SK-N-SH treated with all-trans-retinoic acid at 6 μM for 48 hours (cell line): Measurements from ENCODE around the gene TBC1D2B.

ENCODE experiments used
- ARNTL ChIP-seq: fragments of 450-650 bp; formaldehyde crosslinking; IDR thresholded peaks from 2 replicates; pipeline ENCODE4 v1.5.0; 2020; ENCODE audit warnings: low read depth, mild to moderate bottlenecking, moderate library complexity, borderline replicate concordance
- CSDC2 ChIP-seq: fragments of 250-450 bp; sonication (Bioruptor Pico); IDR thresholded peaks from 2 replicates; pipeline ENCODE4 v1.5.0; 2020; ENCODE audit warnings: mild to moderate bottlenecking, moderate library complexity
- ESRRG ChIP-seq: fragments of 250-450 bp; sonication (Bioruptor Pico); IDR thresholded peaks from 2 replicates; pipeline ENCODE4 v1.6.1; 2021; ENCODE audit warnings: mild to moderate bottlenecking
- GLIS3 ChIP-seq: fragments of 250-450 bp; sonication (Bioruptor Pico); IDR thresholded peaks from 2 replicates; pipeline ENCODE4 v1.5.0; 2020; ENCODE audit warnings: mild to moderate bottlenecking, moderate library complexity
- PATZ1 ChIP-seq: fragments of 250-450 bp; sonication (Bioruptor Pico); IDR thresholded peaks from 2 replicates; pipeline ENCODE4 v1.8.0; 2020; ENCODE audit warnings: mild to moderate bottlenecking, moderate library complexity, borderline replicate concordance
- RARB ChIP-seq: fragments of 250-450 bp; sonication (Bioruptor Pico); IDR thresholded peaks from 2 replicates; pipeline ENCODE4 v1.8.0; 2021; ENCODE audit warnings: mild to moderate bottlenecking, moderate library complexity
- SNAI2 ChIP-seq: fragments of 250-450 bp; sonication (Bioruptor Pico); IDR thresholded peaks from 2 replicates; pipeline ENCODE4 v1.5.0; 2020; ENCODE audit warnings: mild to moderate bottlenecking, moderate library complexity
- TCF4 ChIP-seq: fragments of 250-450 bp; sonication (Bioruptor Pico); IDR thresholded peaks from 2 replicates; pipeline ENCODE4 v1.8.0; 2021; ENCODE audit warnings: mild to moderate bottlenecking, moderate library complexity, borderline replicate concordance
- TOX ChIP-seq: fragments of 250-450 bp; sonication (Bioruptor Pico); IDR thresholded peaks from 2 replicates; pipeline ENCODE4 v1.8.0; 2021; ENCODE audit warnings: mild to moderate bottlenecking, moderate library complexity, borderline replicate concordance
- ZFP30 ChIP-seq: fragments of 450-650 bp; formaldehyde crosslinking; IDR thresholded peaks from 2 replicates; pipeline ENCODE4 v1.5.0; 2022; ENCODE audit warnings: mild to moderate bottlenecking, moderate library complexity
- ZNF70 ChIP-seq: fragments of 450-650 bp; formaldehyde crosslinking; IDR thresholded peaks from 2 replicates; pipeline ENCODE4 v1.5.0; 2020; ENCODE audit warnings: mild to moderate bottlenecking, moderate library complexity
- TF ChIP-seq, protein P1 (sequence below): fragments of 250-450 bp; sonication (Bioruptor Pico); IDR thresholded peaks from 2 replicates; pipeline ENCODE4 v1.5.0; 2020; ENCODE audit warnings: mild to moderate bottlenecking, moderate library complexity
- TF ChIP-seq, protein P2 (sequence below): fragments of 250-450 bp; sonication (Bioruptor Pico); IDR thresholded peaks from 2 replicates; pipeline ENCODE4 v1.5.1; 2021; ENCODE audit warnings: mild to moderate bottlenecking, moderate library complexity
- TF ChIP-seq, protein P3 (sequence below): fragments of 250-450 bp; sonication (Bioruptor Pico); IDR thresholded peaks from 2 replicates; pipeline ENCODE4 v1.5.1; 2020; ENCODE audit warnings: low read depth, mild to moderate bottlenecking, moderate library complexity

GRCh38 chr15:78056714-78057269, 20.7 kb downstream of the TBC1D2B start:
- TF ChIP-seq PATZ1 (CRISPR knock-in tag) = no peak
- TF ChIP-seq SNAI2 (CRISPR knock-in tag) = no peak
- no peak for TF ChIP-seq ZFP30 (CRISPR knock-in tag)
- no peak for TF ChIP-seq GLIS3 (CRISPR knock-in tag)
- no peak for TF ChIP-seq TOX (CRISPR knock-in tag)
- no peak for TF ChIP-seq CSDC2 (CRISPR knock-in tag)
- TF ChIP-seq, protein P1, sequence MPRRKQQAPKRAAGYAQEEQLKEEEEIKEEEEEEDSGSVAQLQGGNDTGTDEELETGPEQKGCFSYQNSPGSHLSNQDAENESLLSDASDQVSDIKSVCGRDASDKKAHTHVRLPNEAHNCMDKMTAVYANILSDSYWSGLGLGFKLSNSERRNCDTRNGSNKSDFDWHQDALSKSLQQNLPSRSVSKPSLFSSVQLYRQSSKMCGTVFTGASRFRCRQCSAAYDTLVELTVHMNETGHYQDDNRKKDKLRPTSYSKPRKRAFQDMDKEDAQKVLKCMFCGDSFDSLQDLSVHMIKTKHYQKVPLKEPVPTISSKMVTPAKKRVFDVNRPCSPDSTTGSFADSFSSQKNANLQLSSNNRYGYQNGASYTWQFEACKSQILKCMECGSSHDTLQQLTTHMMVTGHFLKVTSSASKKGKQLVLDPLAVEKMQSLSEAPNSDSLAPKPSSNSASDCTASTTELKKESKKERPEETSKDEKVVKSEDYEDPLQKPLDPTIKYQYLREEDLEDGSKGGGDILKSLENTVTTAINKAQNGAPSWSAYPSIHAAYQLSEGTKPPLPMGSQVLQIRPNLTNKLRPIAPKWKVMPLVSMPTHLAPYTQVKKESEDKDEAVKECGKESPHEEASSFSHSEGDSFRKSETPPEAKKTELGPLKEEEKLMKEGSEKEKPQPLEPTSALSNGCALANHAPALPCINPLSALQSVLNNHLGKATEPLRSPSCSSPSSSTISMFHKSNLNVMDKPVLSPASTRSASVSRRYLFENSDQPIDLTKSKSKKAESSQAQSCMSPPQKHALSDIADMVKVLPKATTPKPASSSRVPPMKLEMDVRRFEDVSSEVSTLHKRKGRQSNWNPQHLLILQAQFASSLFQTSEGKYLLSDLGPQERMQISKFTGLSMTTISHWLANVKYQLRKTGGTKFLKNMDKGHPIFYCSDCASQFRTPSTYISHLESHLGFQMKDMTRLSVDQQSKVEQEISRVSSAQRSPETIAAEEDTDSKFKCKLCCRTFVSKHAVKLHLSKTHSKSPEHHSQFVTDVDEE = no peak
- TF ChIP-seq, protein P2, sequence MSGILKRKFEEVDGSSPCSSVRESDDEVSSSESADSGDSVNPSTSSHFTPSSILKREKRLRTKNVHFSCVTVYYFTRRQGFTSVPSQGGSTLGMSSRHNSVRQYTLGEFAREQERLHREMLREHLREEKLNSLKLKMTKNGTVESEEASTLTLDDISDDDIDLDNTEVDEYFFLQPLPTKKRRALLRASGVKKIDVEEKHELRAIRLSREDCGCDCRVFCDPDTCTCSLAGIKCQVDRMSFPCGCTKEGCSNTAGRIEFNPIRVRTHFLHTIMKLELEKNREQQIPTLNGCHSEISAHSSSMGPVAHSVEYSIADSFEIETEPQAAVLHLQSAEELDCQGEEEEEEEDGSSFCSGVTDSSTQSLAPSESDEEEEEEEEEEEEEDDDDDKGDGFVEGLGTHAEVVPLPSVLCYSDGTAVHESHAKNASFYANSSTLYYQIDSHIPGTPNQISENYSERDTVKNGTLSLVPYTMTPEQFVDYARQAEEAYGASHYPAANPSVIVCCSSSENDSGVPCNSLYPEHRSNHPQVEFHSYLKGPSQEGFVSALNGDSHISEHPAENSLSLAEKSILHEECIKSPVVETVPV (CRISPR knock-in tag) = no peak
- no peak for TF ChIP-seq ARNTL (CRISPR knock-in tag)
- TF ChIP-seq, protein P3, sequence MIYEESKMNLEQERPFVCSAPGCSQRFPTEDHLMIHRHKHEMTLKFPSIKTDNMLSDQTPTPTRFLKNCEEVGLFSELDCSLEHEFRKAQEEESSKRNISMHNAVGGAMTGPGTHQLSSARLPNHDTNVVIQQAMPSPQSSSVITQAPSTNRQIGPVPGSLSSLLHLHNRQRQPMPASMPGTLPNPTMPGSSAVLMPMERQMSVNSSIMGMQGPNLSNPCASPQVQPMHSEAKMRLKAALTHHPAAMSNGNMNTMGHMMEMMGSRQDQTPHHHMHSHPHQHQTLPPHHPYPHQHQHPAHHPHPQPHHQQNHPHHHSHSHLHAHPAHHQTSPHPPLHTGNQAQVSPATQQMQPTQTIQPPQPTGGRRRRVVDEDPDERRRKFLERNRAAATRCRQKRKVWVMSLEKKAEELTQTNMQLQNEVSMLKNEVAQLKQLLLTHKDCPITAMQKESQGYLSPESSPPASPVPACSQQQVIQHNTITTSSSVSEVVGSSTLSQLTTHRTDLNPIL = no peak
- TF ChIP-seq ESRRG (CRISPR knock-in tag) = no peak
- TF ChIP-seq ZNF70 (CRISPR knock-in tag) = no peak
- no peak for TF ChIP-seq RARB
- TF ChIP-seq TCF4 = no peak
